Kasumi-1 (cell line): ENCODE measurements around the gene SLC27A4.
A peak's percentile ranks its signal among the peaks of the same experiment; 100 is the strongest.

Experiments used
- DNase-seq, 2 experiments: peaks; one replicate each; lab custom pipeline; 2025; lab: John Stamatoyannopoulos, UW

The SLC27A4 gene

GRCh38 chr9:128391956-128392301 lies 51.6 kb downstream of the SLC27A4 start:
- DNase-seq = no peak

GRCh38 chr9:128392302-128393144 lies 52.2 kb downstream of the SLC27A4 start:
- DNase-seq = no peak

- no peak for DNase-seq
Measured at GRCh38 chr9:128393145-128393775, 52.9 kb downstream of the SLC27A4 start.

- DNase-seq = no peak
Measured at GRCh38 chr9:128393970-128394369, 53.6 kb downstream of the SLC27A4 start.

GRCh38 chr9:128394379-128395168 lies 54.2 kb downstream of the SLC27A4 start:
- no peak for DNase-seq

GRCh38 chr9:128396970-128397613 lies 56.8 kb downstream of the SLC27A4 start:
- DNase-seq = peak; percentile 81 to 85

- no peak for DNase-seq
Measured at GRCh38 chr9:128397831-128398230, 57.5 kb downstream of the SLC27A4 start.

GRCh38 chr9:128399861-128400260 lies 59.5 kb downstream of the SLC27A4 start:
- DNase-seq = no peak

- no peak for DNase-seq
Measured at GRCh38 chr9:128404560-128404959, 64.2 kb downstream of the SLC27A4 start.

- DNase-seq = no peak
Measured at GRCh38 chr9:128405077-128405779, 64.9 kb downstream of the SLC27A4 start.

- DNase-seq = no peak
Measured at GRCh38 chr9:128405780-128406171, 65.4 kb downstream of the SLC27A4 start.

GRCh38 chr9:128406848-128407391 lies 66.6 kb downstream of the SLC27A4 start:
- no peak for DNase-seq

- no peak for DNase-seq
Measured at GRCh38 chr9:128408963-128409431, 68.7 kb downstream of the SLC27A4 start.

GRCh38 chr9:128409450-128409849 lies 69.1 kb downstream of the SLC27A4 start:
- no peak for DNase-seq

- peak; percentile 13 to 16 for DNase-seq
Measured at GRCh38 chr9:128409978-128410377, 69.7 kb downstream of the SLC27A4 start.
